ENCODE data around the gene MVD. TPM values are rescaled to one million over a fixed set of nuclear protein-coding genes. Genes with fewer than 3 reads are reported as not detected.

MVD gene
- total and polyA plus RNA-seq, 2 of the 4 experiments (the other 2 are of a cell fraction) = 18.3 to 28.4 TPM

DNA sequence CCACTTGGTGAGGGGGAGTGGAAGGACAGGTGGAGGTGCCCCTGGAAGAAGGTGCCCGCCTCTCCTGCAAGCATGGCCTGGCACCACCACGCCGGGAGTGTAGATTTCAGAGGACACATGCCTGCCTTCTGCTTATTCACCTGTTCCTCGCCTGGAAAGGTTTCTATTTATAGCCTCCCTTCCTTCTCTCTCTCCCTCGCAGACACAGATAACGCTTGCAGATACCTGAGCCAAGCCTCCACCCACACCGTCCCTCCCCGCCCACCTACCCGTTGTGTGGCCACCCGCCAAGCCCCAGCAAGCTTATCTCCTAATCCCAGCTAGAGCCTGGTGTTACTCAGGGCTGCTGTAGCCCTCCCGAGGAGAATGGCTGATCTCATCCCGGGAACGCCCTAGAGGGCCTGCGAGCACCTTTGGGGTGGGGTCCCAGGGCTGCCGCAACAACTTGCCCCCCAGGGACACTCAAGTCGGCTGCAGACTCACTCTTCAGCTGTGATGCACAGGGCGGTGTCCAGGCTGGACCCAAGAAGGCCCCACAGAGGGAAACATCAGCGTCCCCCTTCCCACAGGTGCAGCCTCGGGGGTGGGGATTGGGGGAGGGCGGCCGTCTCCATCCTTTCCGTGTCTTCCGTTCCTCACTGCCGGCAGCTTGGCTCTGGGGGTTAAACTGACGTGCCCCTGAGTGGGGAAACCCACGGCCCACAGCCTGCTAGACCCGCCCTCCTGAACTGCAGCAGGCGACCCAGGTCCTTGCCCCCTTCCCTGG lies 25.3 kb upstream of the MVD start:
- 41% methylated on average over 11 of the region's 28 CpGs; no CpG with 5 or more reads in 1 of the 2 experiments for WGBS, 2 experiments (ENCODE audit: extremely low coverage in 2 of 2, insufficient read length in 1 of 2)
- Histone ChIP-seq H2BK20ac (ENCODE audit: low read depth, low read length) (no peak overlapping the region), H2AK5ac (ENCODE audit: low read depth, low read length) (no peak overlapping the region), H3K4ac (ENCODE audit: low read depth, low read length) (no peak overlapping the region), H4K8ac (ENCODE audit: low read depth in 2 of 2, low read length in 2 of 2) (no peak overlapping the region), H3K4me2 (ENCODE audit: low read depth, low read length) (no peak overlapping the region), H3K14ac (replicated peaks; ENCODE audit: low read depth, low read length) (no peak overlapping the region), H3K4me1 (ENCODE audit: control insufficient read depth, insufficient read depth, low read length) (peaks cover 7% of the 10 kb centered on the region; the same call in 1 of the 2 replicates), H3K9ac (ENCODE audit: low read depth, low read length) (no peak overlapping the region), H2AFZ (replicated peaks; ENCODE audit: low read length, poor library complexity) (no peak overlapping the region), H2BK120ac (ENCODE audit: low read depth, low read length) (no peak overlapping the region), H3K56ac (ENCODE audit: extremely low read depth, insufficient read depth, low read length) (no peak overlapping the region), H3K36me3 (ENCODE audit: control insufficient read depth, insufficient read depth, low read length) (no peaks in the 10 kb centered on the region), H4K5ac (ENCODE audit: low read depth, low read length) (no peak overlapping the region), H3K9me3 (ENCODE audit: control insufficient read depth, insufficient read depth, low read length) (no peaks in the 10 kb centered on the region), H2AK9ac (replicated peaks; ENCODE audit: low read depth, low read length, poor library complexity) (no peak overlapping the region), H3K27me3 (ENCODE audit: control insufficient read depth, insufficient read depth, low read length) (peaks cover 40% of the 10 kb centered on the region), H3K79me1 (ENCODE audit: low read depth in 1 of 2, low read length in 2 of 2) (no peaks in the 10 kb centered on the region), H3K4me3 (ENCODE audit: insufficient read depth, low read depth, low read length) (no peak overlapping the region), H3K18ac (ENCODE audit: low read depth, low read length) (no peak overlapping the region), H2BK5ac (ENCODE audit: low read depth, low read length, poor library complexity, severe bottlenecking) (no peak overlapping the region), H4K20me1 (ENCODE audit: insufficient read depth, low read length) (peaks cover 7% of the 10 kb centered on the region; the same call in 1 of the 2 replicates), H4K91ac (ENCODE audit: insufficient read depth, low read depth, low read length) (no peak overlapping the region), H2BK15ac (ENCODE audit: low read depth, low read length) (no peak overlapping the region), H3K27ac (ENCODE audit: insufficient read depth, low read length) (no peak overlapping the region), H3K23ac (ENCODE audit: low read depth, low read length) (no peak overlapping the region), H3K9me1 (ENCODE audit: insufficient read depth, low read length) (no peaks in the 10 kb centered on the region)
- TF ChIP-seq MAFK (IDR thresholded peaks at IDR 0.05; ENCODE audit: low read depth, low read length) (no peak), POLR2A (IDR thresholded peaks at IDR 0.05; ENCODE audit: low read depth, low read length) (no peak), RAD21 (IDR thresholded peaks at IDR 0.05; ENCODE audit: low read length) (no peak), BHLHE40 (IDR thresholded peaks at IDR 0.05; ENCODE audit: low read depth, low read length) (no peak), RFX5 (IDR thresholded peaks at IDR 0.05; ENCODE audit: low read depth, low read length) (no peak)
- TF ChIP-seq, protein P1, sequence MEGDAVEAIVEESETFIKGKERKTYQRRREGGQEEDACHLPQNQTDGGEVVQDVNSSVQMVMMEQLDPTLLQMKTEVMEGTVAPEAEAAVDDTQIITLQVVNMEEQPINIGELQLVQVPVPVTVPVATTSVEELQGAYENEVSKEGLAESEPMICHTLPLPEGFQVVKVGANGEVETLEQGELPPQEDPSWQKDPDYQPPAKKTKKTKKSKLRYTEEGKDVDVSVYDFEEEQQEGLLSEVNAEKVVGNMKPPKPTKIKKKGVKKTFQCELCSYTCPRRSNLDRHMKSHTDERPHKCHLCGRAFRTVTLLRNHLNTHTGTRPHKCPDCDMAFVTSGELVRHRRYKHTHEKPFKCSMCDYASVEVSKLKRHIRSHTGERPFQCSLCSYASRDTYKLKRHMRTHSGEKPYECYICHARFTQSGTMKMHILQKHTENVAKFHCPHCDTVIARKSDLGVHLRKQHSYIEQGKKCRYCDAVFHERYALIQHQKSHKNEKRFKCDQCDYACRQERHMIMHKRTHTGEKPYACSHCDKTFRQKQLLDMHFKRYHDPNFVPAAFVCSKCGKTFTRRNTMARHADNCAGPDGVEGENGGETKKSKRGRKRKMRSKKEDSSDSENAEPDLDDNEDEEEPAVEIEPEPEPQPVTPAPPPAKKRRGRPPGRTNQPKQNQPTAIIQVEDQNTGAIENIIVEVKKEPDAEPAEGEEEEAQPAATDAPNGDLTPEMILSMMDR (conservative IDR thresholded peaks at IDR 0.05; ENCODE audit: low read depth, low read length) = no peak
- TF ChIP-seq, protein P2, sequence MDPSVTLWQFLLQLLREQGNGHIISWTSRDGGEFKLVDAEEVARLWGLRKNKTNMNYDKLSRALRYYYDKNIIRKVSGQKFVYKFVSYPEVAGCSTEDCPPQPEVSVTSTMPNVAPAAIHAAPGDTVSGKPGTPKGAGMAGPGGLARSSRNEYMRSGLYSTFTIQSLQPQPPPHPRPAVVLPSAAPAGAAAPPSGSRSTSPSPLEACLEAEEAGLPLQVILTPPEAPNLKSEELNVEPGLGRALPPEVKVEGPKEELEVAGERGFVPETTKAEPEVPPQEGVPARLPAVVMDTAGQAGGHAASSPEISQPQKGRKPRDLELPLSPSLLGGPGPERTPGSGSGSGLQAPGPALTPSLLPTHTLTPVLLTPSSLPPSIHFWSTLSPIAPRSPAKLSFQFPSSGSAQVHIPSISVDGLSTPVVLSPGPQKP (IDR thresholded peaks at IDR 0.05; ENCODE audit: borderline replicate concordance, low read depth, low read length) = no peak
- ChIA-PET POLR2A (ENCODE audit: unreplicated experiment) (no interaction called here), CTCF (interaction anchor here (0.7 kb wide), 1 partner anchor 1247 kb away, joined by 3 read pairs; no protein-coding TSS in a partner anchor)
- dilution Hi-C loops (cut with HindIII; ENCODE audit: low sequenced_read_pairs, unreplicated experiment) = no loop called here
- no TSS peak for BruUV-seq (replicated peaks)
- ATAC-seq (ENCODE audit: low read depth) (no peak), DNase-seq (no peak)
- intact Hi-C loops (cut with micrococcal nuclease) = no loop called here
- in situ Hi-C loops (cut with MboI; ENCODE audit: low sequenced_read_pairs) = no loop called here
